ENCODE results near the gene MSH6. TPM values are rescaled to one million over a fixed set of nuclear protein-coding genes. Genes with fewer than 3 reads are reported as not detected.

The MSH6 gene
- total and polyA plus RNA-seq, 2 of the 8 experiments (the other 6 are each of a cell fraction or from before 2014, with no cell fraction given), result 45.8 to 301 TPM

DNA sequence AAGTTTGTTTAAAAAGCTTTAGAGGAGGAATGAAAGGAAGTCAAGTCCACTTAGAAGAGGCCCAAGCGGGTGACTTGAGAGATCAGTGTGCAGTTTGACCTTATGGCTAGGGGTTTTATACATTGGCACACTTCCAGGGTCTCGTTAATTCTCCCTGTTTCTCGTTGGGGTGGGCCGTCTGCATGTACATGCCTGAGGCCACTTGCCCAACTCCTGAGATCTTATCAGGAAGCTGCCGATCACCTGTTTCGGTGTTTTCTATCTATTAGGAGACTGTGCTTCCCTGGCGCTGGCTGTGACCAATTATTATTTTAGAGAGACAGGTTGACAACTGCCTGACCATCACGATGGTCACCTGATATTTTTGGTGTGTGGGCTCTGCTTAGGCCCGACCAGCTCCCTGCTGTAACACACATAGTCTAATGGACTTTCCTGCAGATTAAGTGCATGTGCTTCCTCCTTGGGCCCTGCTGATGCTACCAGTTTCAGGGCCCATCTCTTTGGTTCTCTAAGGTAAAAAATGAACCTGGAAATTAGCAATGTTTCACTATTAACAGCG is 31.0 kb upstream of the MSH6 start:
- H3K4ac ChIP-seq (replicated peaks; ENCODE audit: insufficient read length, low read depth, low read length), result no peak overlapping the region
- peaks cover 0 to 5% (median 0%) of the 10 kb centered on the region in 4 experiments; a peak in 1 of 7 replicates for H3K4me1 ChIP-seq (replicated peaks in 1 of 4; ENCODE audit: control insufficient read depth in 3 of 4, insufficient read depth in 4 of 4, low read length in 3 of 4)
- H3K79me1 ChIP-seq (ENCODE audit: low read depth, low read length), result no peaks in the 10 kb centered on the region
- no peak overlapping the region for H3K14ac ChIP-seq (ENCODE audit: insufficient read length)
- H3K4me2 ChIP-seq (ENCODE audit: insufficient read depth in 1 of 2, low read depth in 2 of 2, low read length in 2 of 2), result no peak overlapping the region
- no peak overlapping the region for H4K5ac ChIP-seq (ENCODE audit: insufficient read length, low read depth, low read length)
- H2BK15ac ChIP-seq (ENCODE audit: low read length), result 0 out of 2 replicates have a peak overlapping the region, but pooled peaks have one; percentile 37
- CTCF ChIA-PET (ENCODE audit: partially characterized antibody), result interaction anchor here (0.6 kb wide), 1 partner anchor 333 kb away, joined by 3 read pairs; no protein-coding TSS in a partner anchor
- H2AFZ ChIP-seq (ENCODE audit: low read length), result no peak overlapping the region
- H3K56ac ChIP-seq (replicated peaks; ENCODE audit: insufficient read length, low read depth, low read length), result no peak overlapping the region
- H2BK120ac ChIP-seq (replicated peaks; ENCODE audit: low read depth, low read length), result no peak overlapping the region
- 93% methylated on average over 10 of the region's 10 CpGs; no CpG with 5 or more reads in 1 of the 2 experiments for WGBS, 2 experiments (ENCODE audit: extremely low coverage in 1 of 2, insufficient coverage in 1 of 2, insufficient read length in 1 of 2, insufficient replicate concordance in 2 of 2, low coverage in 1 of 2, low lambda C conversion rate in 2 of 2, missing lambda C conversion rate in 1 of 2)
- H2BK5ac ChIP-seq (ENCODE audit: low read depth, low read length), result no peak overlapping the region; the same call in 1 of the 2 replicates
- H3K27ac ChIP-seq (ENCODE audit: low read depth, low read length), result no peak overlapping the region
- H3K79me2 ChIP-seq (ENCODE audit: control insufficient read depth in 1 of 2, insufficient read depth in 2 of 2, low read length in 2 of 2), result no peaks in the 10 kb centered on the region
- H3K4me3 ChIP-seq (ENCODE audit: extremely low read depth in 1 of 4, insufficient read depth in 2 of 4, low read depth in 3 of 4, low read length in 4 of 4), result no peak overlapping the region
- no peak overlapping the region for H4K91ac ChIP-seq (replicated peaks; ENCODE audit: insufficient read length, low read length)
- H3K9ac ChIP-seq (replicated peaks in 1 of 4; ENCODE audit: extremely low read depth in 1 of 4, low read depth in 3 of 4, low read length in 3 of 4), result no peak overlapping the region
- no peak overlapping the region for H4K8ac ChIP-seq (ENCODE audit: extremely low read depth, insufficient read depth, low read length)
- no peak overlapping the region for H3K18ac ChIP-seq (ENCODE audit: extremely low read depth, low read length)
- 0 out of 2 replicates have a peak overlapping the region, but pooled peaks have one; percentile 72 for H2BK20ac ChIP-seq (ENCODE audit: low read length)
- no peaks in the 10 kb centered on the region for H4K20me1 ChIP-seq (replicated peaks in 1 of 2; ENCODE audit: control insufficient read depth in 1 of 2, insufficient read depth in 2 of 2, low read length in 2 of 2)
- no peak overlapping the region for H3K23ac ChIP-seq (ENCODE audit: insufficient read length)
- peak overlapping the region; percentile 40; the same call in 1 of the 2 replicates for H2AK5ac ChIP-seq (ENCODE audit: low read depth, low read length)
- no peak for TF ChIP-seq RNF2 (IDR thresholded peaks at IDR 0.05; ENCODE audit: borderline replicate concordance, low read depth, low read length, missing control alignments, poor library complexity, severe bottlenecking)
- no peak for TF ChIP-seq SP4 (IDR thresholded peaks at IDR 0.05; ENCODE audit: low read length)
- no peak for TF ChIP-seq SIX5 (IDR thresholded peaks at IDR 0.05; ENCODE audit: low read depth, low read length)
- TF ChIP-seq FOSL1 (IDR thresholded peaks at IDR 0.05; ENCODE audit: insufficient read depth, low read depth, low read length), result no peak
- no peaks in the 10 kb centered on the region for H3K27me3 ChIP-seq (replicated peaks in 1 of 4; ENCODE audit: control insufficient read depth in 3 of 4, extremely low read depth in 1 of 4, insufficient read depth in 3 of 4, low read length in 3 of 4)
- no peak for DNase-seq (ENCODE audit: low read depth in 1 of 2, low spot score in 2 of 2)
- POLR2A ChIA-PET (ENCODE audit: partially characterized antibody), result interaction anchor here (0.7 to 0.8 kb wide), 2 partner anchors 192 to 235 kb away, joined by 3 to 4 read pairs; no protein-coding TSS in a partner anchor
- H3K23me2 ChIP-seq (ENCODE audit: low read depth, low read length), result no peaks in the 10 kb centered on the region
- no peak overlapping the region for H2BK12ac ChIP-seq (ENCODE audit: low read depth, low read length)
- no peak for FAIRE-seq
- H3K9me3 ChIP-seq (ENCODE audit: insufficient read depth in 2 of 2, low read depth in 1 of 2, low read length in 1 of 2), result peaks cover 16 to 20% of the 10 kb centered on the region in 2 experiments
- H3K36me3 ChIP-seq (ENCODE audit: control insufficient read depth in 2 of 4, insufficient read depth in 4 of 4, low read length in 3 of 4), result peaks cover 0 to 4% (median 0%) of the 10 kb centered on the region in 4 experiments; a peak in 2 of 8 replicates

Measured in H1 (cell line).